Measurements from ENCODE around the gene ITGAD.

ITGAD gene

DNA sequence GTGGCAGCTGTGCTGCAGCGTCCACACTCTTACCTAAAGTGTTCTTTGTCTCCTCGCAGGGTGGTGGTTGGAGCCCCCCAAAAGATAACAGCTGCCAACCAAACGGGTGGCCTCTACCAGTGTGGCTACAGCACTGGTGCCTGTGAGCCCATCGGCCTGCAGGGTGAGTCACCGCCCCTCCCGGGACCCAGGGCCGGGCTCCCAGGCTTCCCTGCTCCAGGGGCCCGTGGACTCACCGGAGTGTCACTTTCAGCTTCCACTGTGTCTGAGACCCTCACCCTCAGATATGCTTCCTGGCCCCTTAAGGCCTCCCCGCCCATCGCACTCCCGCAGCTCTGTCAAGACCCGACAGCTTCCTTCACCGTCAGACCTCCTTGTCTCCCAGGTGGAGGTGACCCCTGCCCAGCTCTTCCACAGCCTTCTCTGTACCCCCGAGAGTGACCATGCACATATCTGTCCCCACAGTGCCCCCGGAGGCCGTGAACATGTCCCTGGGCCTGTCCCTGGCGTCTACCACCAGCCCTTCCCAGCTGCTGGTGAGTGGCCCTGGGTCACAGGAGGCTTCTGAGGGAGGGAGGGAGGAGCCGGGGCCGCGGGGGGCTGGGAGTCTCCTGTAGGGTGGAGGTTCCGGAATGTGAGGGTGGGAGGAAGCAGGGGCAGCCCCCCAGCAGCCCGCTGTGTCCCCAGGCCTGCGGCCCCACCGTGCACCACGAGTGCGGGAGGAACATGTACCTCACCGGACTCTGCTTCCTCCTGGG is 36.4 kb upstream of the ITGAD start:
- H3K27me3 ChIP-seq (ENCODE audit: insufficient read depth, low read length, poor library complexity), result no peaks in the 10 kb centered on the region
- H3K79me2 ChIP-seq (ENCODE audit: insufficient read depth, low read length), result no peaks in the 10 kb centered on the region
- ATAC-seq (ENCODE audit: insufficient read depth, low read depth) (no peak), DNase-seq (no peak)
- H3K4me2 ChIP-seq (ENCODE audit: insufficient read depth, low read length), result no peak overlapping the region
- H4K20me1 ChIP-seq (ENCODE audit: insufficient read depth, low read length), result no peaks in the 10 kb centered on the region
- no peak overlapping the region for H2AFZ ChIP-seq (ENCODE audit: low read depth, low read length)
- no peak overlapping the region for H3K27ac ChIP-seq (ENCODE audit: low read length)
- H3K4me1 ChIP-seq (ENCODE audit: insufficient read depth, low read length), result no peaks in the 10 kb centered on the region
- H3K9ac ChIP-seq (ENCODE audit: low read depth, low read length), result no peak overlapping the region
- no peaks in the 10 kb centered on the region for H3K36me3 ChIP-seq (ENCODE audit: insufficient read depth, low read length)
- H3K9me3 ChIP-seq (ENCODE audit: insufficient read depth, low read length, severe bottlenecking), result no peaks in the 10 kb centered on the region
- TF ChIP-seq, protein P1, sequence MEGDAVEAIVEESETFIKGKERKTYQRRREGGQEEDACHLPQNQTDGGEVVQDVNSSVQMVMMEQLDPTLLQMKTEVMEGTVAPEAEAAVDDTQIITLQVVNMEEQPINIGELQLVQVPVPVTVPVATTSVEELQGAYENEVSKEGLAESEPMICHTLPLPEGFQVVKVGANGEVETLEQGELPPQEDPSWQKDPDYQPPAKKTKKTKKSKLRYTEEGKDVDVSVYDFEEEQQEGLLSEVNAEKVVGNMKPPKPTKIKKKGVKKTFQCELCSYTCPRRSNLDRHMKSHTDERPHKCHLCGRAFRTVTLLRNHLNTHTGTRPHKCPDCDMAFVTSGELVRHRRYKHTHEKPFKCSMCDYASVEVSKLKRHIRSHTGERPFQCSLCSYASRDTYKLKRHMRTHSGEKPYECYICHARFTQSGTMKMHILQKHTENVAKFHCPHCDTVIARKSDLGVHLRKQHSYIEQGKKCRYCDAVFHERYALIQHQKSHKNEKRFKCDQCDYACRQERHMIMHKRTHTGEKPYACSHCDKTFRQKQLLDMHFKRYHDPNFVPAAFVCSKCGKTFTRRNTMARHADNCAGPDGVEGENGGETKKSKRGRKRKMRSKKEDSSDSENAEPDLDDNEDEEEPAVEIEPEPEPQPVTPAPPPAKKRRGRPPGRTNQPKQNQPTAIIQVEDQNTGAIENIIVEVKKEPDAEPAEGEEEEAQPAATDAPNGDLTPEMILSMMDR (IDR thresholded peaks at IDR 0.05; ENCODE audit: borderline replicate concordance, extremely low read depth, low read length, poor library complexity, severe bottlenecking), result peak; percentile 14
- no peak for TF ChIP-seq EZH2 (IDR thresholded peaks at IDR 0.05; ENCODE audit: borderline replicate concordance, low read depth, low read length, severe bottlenecking)
- no peak overlapping the region for H3K4me3 ChIP-seq (ENCODE audit: low read depth in 1 of 2, low read length in 2 of 2)

DNA sequence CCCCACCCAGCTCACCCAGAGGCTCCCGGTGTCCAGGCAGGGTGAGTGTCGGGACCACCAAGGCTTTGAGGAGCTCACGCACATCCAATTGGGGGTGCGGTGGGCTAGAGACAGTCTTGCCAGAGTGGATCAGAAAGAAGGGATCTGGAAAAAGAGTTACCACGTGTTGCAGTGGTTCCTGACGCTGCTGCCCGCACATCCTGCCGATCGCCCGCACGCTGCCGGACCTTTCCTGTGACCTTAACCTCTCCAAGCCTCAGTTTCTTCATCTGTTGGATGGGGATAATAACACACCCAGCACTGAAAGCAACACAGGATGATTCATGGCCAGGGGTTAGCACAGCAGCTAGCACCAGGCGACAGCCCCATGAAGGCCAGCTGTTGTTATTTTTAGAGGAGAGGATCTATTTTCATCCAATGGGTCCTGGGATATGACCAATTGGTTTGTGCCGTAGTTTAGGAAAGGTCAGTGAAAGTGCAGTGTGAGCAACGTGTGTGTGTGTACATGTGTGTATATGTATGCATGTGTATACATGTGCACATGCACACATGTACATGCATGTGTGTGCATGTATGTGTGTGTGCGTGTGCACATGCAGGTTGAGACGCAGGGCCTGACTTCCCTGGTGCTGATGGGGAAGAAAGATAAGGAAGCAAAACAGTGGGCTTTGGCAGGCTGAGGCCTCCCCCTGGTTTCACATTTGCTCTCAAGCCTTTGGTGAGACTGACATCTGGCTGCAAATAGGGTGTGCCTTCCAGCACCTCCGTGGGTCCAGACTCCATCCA is 35.6 kb upstream of the ITGAD start:
- Histone ChIP-seq H3K4me3 (ENCODE audit: low read depth in 1 of 2, low read length in 2 of 2) (no peak overlapping the region), H3K9ac (ENCODE audit: low read depth, low read length) (no peak overlapping the region), H4K20me1 (ENCODE audit: insufficient read depth, low read length) (no peaks in the 10 kb centered on the region), H3K27ac (ENCODE audit: low read length) (no peak overlapping the region), H3K4me1 (ENCODE audit: insufficient read depth, low read length) (no peaks in the 10 kb centered on the region), H3K36me3 (ENCODE audit: insufficient read depth, low read length) (no peaks in the 10 kb centered on the region), H3K27me3 (ENCODE audit: insufficient read depth, low read length, poor library complexity) (no peaks in the 10 kb centered on the region), H3K4me2 (ENCODE audit: insufficient read depth, low read length) (no peak overlapping the region), H3K9me3 (ENCODE audit: insufficient read depth, low read length, severe bottlenecking) (no peaks in the 10 kb centered on the region), H2AFZ (ENCODE audit: low read depth, low read length) (no peak overlapping the region), H3K79me2 (ENCODE audit: insufficient read depth, low read length) (no peaks in the 10 kb centered on the region)
- ATAC-seq (ENCODE audit: insufficient read depth, low read depth), result no peak
- no peak for DNase-seq
- no peak for TF ChIP-seq EZH2 (IDR thresholded peaks at IDR 0.05; ENCODE audit: borderline replicate concordance, low read depth, low read length, severe bottlenecking)
- TF ChIP-seq, protein P1 (IDR thresholded peaks at IDR 0.05; ENCODE audit: borderline replicate concordance, extremely low read depth, low read length, poor library complexity, severe bottlenecking), result peak; percentile 13

DNA sequence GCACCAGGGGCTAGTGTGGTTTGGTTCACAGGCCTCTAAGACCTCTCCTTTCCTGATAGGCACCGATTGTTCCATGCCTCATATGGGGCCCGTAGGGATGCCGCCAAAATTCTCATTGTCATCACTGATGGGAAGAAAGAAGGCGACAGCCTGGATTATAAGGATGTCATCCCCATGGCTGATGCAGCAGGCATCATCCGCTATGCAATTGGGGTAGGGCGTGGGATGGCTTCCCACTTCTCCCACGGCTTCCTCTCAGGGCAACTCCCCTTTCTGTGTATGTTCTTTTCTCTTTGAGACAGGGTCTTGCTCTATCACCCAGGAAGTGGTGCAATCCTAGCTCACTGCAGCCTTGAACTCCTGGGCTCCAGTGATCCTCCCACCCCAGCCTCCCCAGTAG is 32.9 kb upstream of the ITGAD start:
- no peak overlapping the region for H3K9ac ChIP-seq (ENCODE audit: low read depth, low read length)

More for the DNA sequence above, 32.9 kb upstream of the ITGAD start:
- ATAC-seq (ENCODE audit: insufficient read depth, low read depth), result no peak
- Histone ChIP-seq H3K79me2 (ENCODE audit: insufficient read depth, low read length) (no peaks in the 10 kb centered on the region), H3K27ac (ENCODE audit: low read length) (no peak overlapping the region), H3K4me2 (ENCODE audit: insufficient read depth, low read length) (no peak overlapping the region), H3K4me3 (ENCODE audit: low read depth in 1 of 2, low read length in 2 of 2) (no peak overlapping the region), H3K36me3 (ENCODE audit: insufficient read depth, low read length) (no peaks in the 10 kb centered on the region), H3K4me1 (ENCODE audit: insufficient read depth, low read length) (no peaks in the 10 kb centered on the region), H2AFZ (ENCODE audit: low read depth, low read length) (no peak overlapping the region), H4K20me1 (ENCODE audit: insufficient read depth, low read length) (no peaks in the 10 kb centered on the region), H3K9me3 (ENCODE audit: insufficient read depth, low read length, severe bottlenecking) (no peaks in the 10 kb centered on the region), H3K27me3 (ENCODE audit: insufficient read depth, low read length, poor library complexity) (no peaks in the 10 kb centered on the region)
- DNase-seq, result no peak
- TF ChIP-seq EZH2 (IDR thresholded peaks at IDR 0.05; ENCODE audit: borderline replicate concordance, low read depth, low read length, severe bottlenecking), result no peak
- TF ChIP-seq, protein P1 (IDR thresholded peaks at IDR 0.05; ENCODE audit: borderline replicate concordance, extremely low read depth, low read length, poor library complexity, severe bottlenecking), result no peak
